ENCODE measurements around the gene RSU1. TPM values are rescaled to one million over a fixed set of nuclear protein-coding genes. Genes with fewer than 3 reads are reported as not detected.

RSU1 gene
- polyA plus RNA-seq, 3 donors, result 45.7 to 111 (median 100) TPM

DNA sequence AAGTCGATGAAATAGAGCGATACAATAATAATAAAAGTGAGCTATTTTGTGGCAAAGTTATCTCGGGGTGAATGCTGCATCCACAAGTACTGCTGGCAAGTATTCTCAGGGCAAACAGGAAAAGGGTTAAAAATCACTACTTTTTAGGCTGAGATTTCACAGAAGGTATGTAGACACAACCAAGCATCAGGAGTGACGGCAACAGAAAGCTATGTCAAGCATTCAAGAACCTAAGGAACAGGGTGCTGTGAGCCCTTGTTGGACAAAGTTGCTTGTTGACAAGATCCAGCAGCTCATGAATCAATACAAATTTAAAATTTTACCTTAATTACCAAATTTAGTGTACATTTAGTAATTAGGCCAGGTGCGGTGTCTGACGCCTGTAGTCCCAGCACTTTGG, 254.3 kb downstream of the RSU1 start:
- no peak for DNase-seq
- H3K4me3 ChIP-seq (replicated peaks in 1 of 3; ENCODE audit: low read depth in 2 of 3, low read length in 3 of 3), result no peak overlapping the region
- H3K9me3 ChIP-seq (replicated peaks in 1 of 2; ENCODE audit: control insufficient read depth in 1 of 2, insufficient read depth in 1 of 2, low read length in 2 of 2), result peaks cover 0 to 5% of the 10 kb centered on the region in 2 donors
- no peak overlapping the region for H2AFZ ChIP-seq (ENCODE audit: insufficient read depth, low read depth, low read length, poor library complexity, severe bottlenecking)
- no peak overlapping the region for H3K4me2 ChIP-seq (replicated peaks; ENCODE audit: extremely low read depth, low read length, poor library complexity, severe bottlenecking)
- H4K20me1 ChIP-seq (ENCODE audit: insufficient read depth, low read length), result no peaks in the 10 kb centered on the region
- Mint-ChIP-seq H3K4me1 (peaks cover 12% of the 10 kb centered on the region), H3K27me3 (ENCODE audit: low read depth in 3 of 3) (peaks cover 2 to 9% (median 7%) of the 10 kb centered on the region in 3 donors), H3K27ac (no peak overlapping the region), H3K9me3 (peaks cover 0 to 9% (median 7%) of the 10 kb centered on the region in 7 donors), H3K36me3 (no peaks in the 10 kb centered on the region), H3K4me3 (no peak overlapping the region)
- no peaks in the 10 kb centered on the region for H3K79me2 ChIP-seq (ENCODE audit: insufficient read depth, low read length)
- H3K27me3 ChIP-seq (ENCODE audit: control insufficient read depth in 2 of 2, insufficient read depth in 2 of 2, low read length in 2 of 2), result no peaks in the 10 kb centered on the region
- no peaks in the 10 kb centered on the region for H3K36me3 ChIP-seq (replicated peaks in 1 of 2; ENCODE audit: control insufficient read depth in 1 of 2, insufficient read depth in 2 of 2, low read length in 2 of 2)
- H3K4me1 ChIP-seq (ENCODE audit: control insufficient read depth in 1 of 2, insufficient read depth in 2 of 2, low read length in 2 of 2), result peaks cover 0 to 3% of the 10 kb centered on the region in 2 donors
- intact Hi-C loops (cut with micrococcal nuclease), result no loop called here
- TF ChIP-seq, protein P1, sequence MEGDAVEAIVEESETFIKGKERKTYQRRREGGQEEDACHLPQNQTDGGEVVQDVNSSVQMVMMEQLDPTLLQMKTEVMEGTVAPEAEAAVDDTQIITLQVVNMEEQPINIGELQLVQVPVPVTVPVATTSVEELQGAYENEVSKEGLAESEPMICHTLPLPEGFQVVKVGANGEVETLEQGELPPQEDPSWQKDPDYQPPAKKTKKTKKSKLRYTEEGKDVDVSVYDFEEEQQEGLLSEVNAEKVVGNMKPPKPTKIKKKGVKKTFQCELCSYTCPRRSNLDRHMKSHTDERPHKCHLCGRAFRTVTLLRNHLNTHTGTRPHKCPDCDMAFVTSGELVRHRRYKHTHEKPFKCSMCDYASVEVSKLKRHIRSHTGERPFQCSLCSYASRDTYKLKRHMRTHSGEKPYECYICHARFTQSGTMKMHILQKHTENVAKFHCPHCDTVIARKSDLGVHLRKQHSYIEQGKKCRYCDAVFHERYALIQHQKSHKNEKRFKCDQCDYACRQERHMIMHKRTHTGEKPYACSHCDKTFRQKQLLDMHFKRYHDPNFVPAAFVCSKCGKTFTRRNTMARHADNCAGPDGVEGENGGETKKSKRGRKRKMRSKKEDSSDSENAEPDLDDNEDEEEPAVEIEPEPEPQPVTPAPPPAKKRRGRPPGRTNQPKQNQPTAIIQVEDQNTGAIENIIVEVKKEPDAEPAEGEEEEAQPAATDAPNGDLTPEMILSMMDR (IDR thresholded peaks at IDR 0.05), result no peak
- 100% methylated on average over 2 of the region's 6 CpGs for WGBS (ENCODE audit: insufficient coverage)
- no peak overlapping the region for H3K9ac ChIP-seq (ENCODE audit: insufficient read depth, low read length, poor library complexity, severe bottlenecking)
- no peak overlapping the region for H3K27ac ChIP-seq (ENCODE audit: low read depth in 1 of 2, low read length in 2 of 2)

DNA sequence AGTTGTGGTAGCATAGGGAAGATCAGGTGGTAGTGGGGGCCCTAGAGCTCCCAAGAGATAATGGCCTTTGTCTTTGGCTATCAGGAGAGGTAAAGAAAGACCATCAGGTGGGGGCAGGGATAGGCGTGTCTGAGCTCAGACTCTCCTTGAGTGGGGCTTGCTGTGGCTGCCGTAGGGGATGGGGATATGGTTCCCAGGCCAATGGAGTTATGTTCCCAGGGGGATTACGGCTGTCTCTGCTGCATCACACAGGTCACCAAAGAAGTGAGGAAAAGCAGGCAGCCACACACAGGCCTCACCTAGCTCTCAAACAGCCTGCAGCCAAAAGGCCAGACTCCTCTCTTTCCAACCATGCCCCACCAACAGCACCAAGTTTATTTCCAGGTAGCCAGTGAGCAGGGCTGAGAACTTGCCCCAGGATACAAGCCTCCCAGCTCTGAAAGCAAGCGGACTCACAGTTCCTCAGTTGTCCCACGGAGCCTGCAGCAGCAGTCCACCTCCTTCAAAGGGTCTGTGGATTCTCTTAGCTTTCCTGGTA, 257.9 kb downstream of the RSU1 start:
- Mint-ChIP-seq H3K4me3 (no peak overlapping the region), H3K9me3 (peaks cover 0 to 11% (median 6%) of the 10 kb centered on the region in 7 donors), H3K27ac (peak overlapping the region in 2 of 7 donors; percentile 6 to 12), H3K4me1 (no peaks in the 10 kb centered on the region), H3K36me3 (no peaks in the 10 kb centered on the region), H3K27me3 (ENCODE audit: low read depth in 3 of 3) (peaks cover 4 to 12% (median 9%) of the 10 kb centered on the region in 3 donors)
- H3K27me3 ChIP-seq (ENCODE audit: control insufficient read depth in 2 of 2, insufficient read depth in 2 of 2, low read length in 2 of 2), result no peaks in the 10 kb centered on the region
- 86% methylated on average over 3 of the region's 5 CpGs for WGBS (ENCODE audit: insufficient coverage)
- no peaks in the 10 kb centered on the region for H3K4me1 ChIP-seq (ENCODE audit: control insufficient read depth in 1 of 2, insufficient read depth in 2 of 2, low read length in 2 of 2)
- no peak overlapping the region for H2AFZ ChIP-seq (ENCODE audit: insufficient read depth, low read depth, low read length, poor library complexity, severe bottlenecking)
- peaks cover 0 to 5% of the 10 kb centered on the region in 2 donors for H3K9me3 ChIP-seq (replicated peaks in 1 of 2; ENCODE audit: control insufficient read depth in 1 of 2, insufficient read depth in 1 of 2, low read length in 2 of 2)
- no peak overlapping the region for H3K4me2 ChIP-seq (replicated peaks; ENCODE audit: extremely low read depth, low read length, poor library complexity, severe bottlenecking)
- H3K36me3 ChIP-seq (replicated peaks in 1 of 2; ENCODE audit: control insufficient read depth in 1 of 2, insufficient read depth in 2 of 2, low read length in 2 of 2), result no peaks in the 10 kb centered on the region
- intact Hi-C loops (cut with micrococcal nuclease), result no loop called here
- no peaks in the 10 kb centered on the region for H4K20me1 ChIP-seq (ENCODE audit: insufficient read depth, low read length)
- no peak overlapping the region for H3K9ac ChIP-seq (ENCODE audit: insufficient read depth, low read length, poor library complexity, severe bottlenecking)
- no peak overlapping the region for H3K4me3 ChIP-seq (replicated peaks in 1 of 3; ENCODE audit: low read depth in 2 of 3, low read length in 3 of 3)
- DNase-seq, result no peak
- no peaks in the 10 kb centered on the region for H3K79me2 ChIP-seq (ENCODE audit: insufficient read depth, low read length)
- no peak overlapping the region for H3K27ac ChIP-seq (ENCODE audit: low read depth in 1 of 2, low read length in 2 of 2)
- TF ChIP-seq, protein P1 (IDR thresholded peaks at IDR 0.05), result no peak
